Keratinocyte (primary cell): ENCODE results near the gene ARFIP1. TPM values are rescaled to one million over a fixed set of nuclear protein-coding genes. Genes with fewer than 3 reads are reported as not detected.

Experiments
- DNase-seq: peaks from one replicate; pipeline ENCODE4 v3.0.0-alpha.2; 2011; ENCODE audit warnings: low read depth, missing footprints, low spot score
- FAIRE-seq: peaks from 2 replicates; lab custom pipeline; 2011; peaks lifted over from hg19 to GRCh38; lab: Jason Lieb, UNC
- H2AFZ ChIP-seq: 2 replicates; pipeline ENCODE4 v1.6.0; 2012; ENCODE audit warnings: low read length, control low read depth, inconsistent platforms; ENCODE audit not compliant: control insufficient read depth
- H3K27ac ChIP-seq: 2 replicates; pipeline ENCODE4 v1.5.1; 2011; ENCODE audit warnings: low read length; ENCODE audit not compliant: control insufficient read depth, insufficient read depth
- H3K27me3 ChIP-seq: 3 replicates; pipeline ENCODE4 v1.6.0; 2011; ENCODE audit warnings: low read length; ENCODE audit not compliant: control insufficient read depth, insufficient read depth; ENCODE audit errors: extremely low read depth
- H3K36me3 ChIP-seq, 2 experiments: 2 replicates in 1 of 2; 3 replicates in 1 of 2; pipeline ENCODE4 v1.5.1; 2011; ENCODE audit warnings: low read length in 2 of 2, mild to moderate bottlenecking in 1 of 2; ENCODE audit not compliant: control insufficient read depth in 2 of 2, insufficient read depth in 2 of 2; ENCODE audit errors: extremely low read depth in 1 of 2
- H3K4me1 ChIP-seq: 3 replicates; pipeline ENCODE4 v1.5.1; 2011; ENCODE audit warnings: low read length; ENCODE audit not compliant: control insufficient read depth, insufficient read depth; ENCODE audit errors: extremely low read depth
- H3K4me2 ChIP-seq: 3 replicates; pipeline ENCODE4 v1.6.0; 2011; ENCODE audit warnings: low read depth, low read length; ENCODE audit not compliant: control insufficient read depth, insufficient read depth; ENCODE audit errors: extremely low read depth
- H3K4me3 ChIP-seq, 3 experiments: fragments of 200-600 bp in 1 of 3; sonication (generic) in 1 of 3; 2 replicates in 2 of 3; 3 replicates in 1 of 3; pipeline ENCODE4 v1.5.1; 2011 to 2016; ENCODE audit warnings: low read length in 3 of 3, mild to moderate bottlenecking in 3 of 3, control low read depth in 2 of 3, inconsistent platforms in 1 of 3, low read depth in 1 of 3, mixed read lengths in 1 of 3, mixed run types in 1 of 3, moderate library complexity in 1 of 3; ENCODE audit not compliant: control insufficient read depth in 2 of 3, insufficient read depth in 2 of 3; ENCODE audit errors: extremely low read depth in 1 of 3
- H3K79me2 ChIP-seq: 2 replicates; pipeline ENCODE4 v1.6.0; 2012; ENCODE audit warnings: low read length; ENCODE audit not compliant: control insufficient read depth, insufficient read depth
- H3K9ac ChIP-seq: 3 replicates; pipeline ENCODE4 v1.6.0; 2011; ENCODE audit warnings: low read length; ENCODE audit not compliant: control insufficient read depth, insufficient read depth; ENCODE audit errors: extremely low read depth
- H3K9me1 ChIP-seq: 3 replicates; pipeline ENCODE4 v1.6.0; 2011; ENCODE audit warnings: low read length; ENCODE audit not compliant: control insufficient read depth, insufficient read depth; ENCODE audit errors: extremely low read depth
- H3K9me3 ChIP-seq: 2 replicates; pipeline ENCODE4 v1.5.1; 2012; ENCODE audit warnings: low read depth, low read length; ENCODE audit not compliant: control insufficient read depth
- H4K20me1 ChIP-seq: 3 replicates; pipeline ENCODE4 v1.6.0; 2011; ENCODE audit warnings: low read length; ENCODE audit not compliant: control insufficient read depth, insufficient read depth; ENCODE audit errors: extremely low read depth
- CTCF ChIP-seq, 3 experiments: IDR thresholded peaks in 1 of 3; conservative IDR thresholded peaks in 1 of 3; optimal IDR thresholded peaks in 1 of 3; 2 replicates in 2 of 3; 3 replicates in 1 of 3; pipeline versions ENCODE3 to v1.5.1; 2011; ENCODE audit warnings: low read length in 3 of 3, mild to moderate bottlenecking in 3 of 3, moderate library complexity in 2 of 3, control low read depth in 1 of 3, inconsistent platforms in 1 of 3; ENCODE audit not compliant: insufficient read depth in 2 of 3; ENCODE audit errors: extremely low read depth in 1 of 3
- EZH2 ChIP-seq: IDR thresholded peaks from one replicate; pipeline ENCODE4 v1.6.1; 2012; ENCODE audit warnings: inconsistent platforms, mild to moderate bottlenecking, low read length, moderate library complexity
- dilution Hi-C: fragments of 300-500 bp; cut with MboI; formaldehyde crosslinking; loops from one replicate; pipeline ENCODE4 v1.7.0; 2020; ENCODE audit warnings: low sequenced_read_pairs; ENCODE audit not compliant: extremely low pct_ligation_motif_present
- polyA plus RNA-seq, 5 experiments: library from polyadenylated mRNA; depleted of rRNA in 3 of 5; stranded (reverse) in 3 of 5; stranded (forward) in 1 of 5; unstranded in 1 of 5; fragments of >200 nt; gene quantifications; 1 replicate in 1 of 5; 2 replicates in 3 of 5; 3 replicates in 1 of 5; pipeline versions ENCODE4 v1.2.1 to v1.2.3, GENCODE V29; 2011 to 2012; ENCODE audit warnings: missing spikeins in 2 of 5, low read depth in 1 of 5, low replicate concordance in 1 of 5

Gene ARFIP1
- polyA plus RNA-seq, 1 donor (not counting 4 experiments of a cell fraction or from before 2014, with no cell fraction given) = 44.4 TPM

DNA sequence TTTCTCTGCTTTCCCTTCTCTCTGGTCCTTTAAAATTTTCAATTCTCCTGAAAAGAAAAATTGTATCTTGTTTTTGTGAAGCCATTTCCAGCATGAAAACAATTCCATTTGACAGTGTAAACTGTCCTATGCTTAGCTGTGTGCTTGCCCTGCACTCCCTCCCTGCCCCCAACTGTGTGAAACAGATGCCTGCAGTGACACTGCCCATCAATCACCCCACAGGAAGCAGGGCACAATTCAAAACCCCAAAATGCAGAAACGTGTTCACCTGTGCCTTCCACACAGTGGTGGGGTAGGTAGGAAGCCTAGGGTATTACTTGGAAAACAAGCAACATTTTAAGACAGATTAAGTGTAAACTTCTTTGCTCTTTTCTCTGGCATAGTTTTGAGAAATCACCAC lies 150.1 kb downstream of the ARFIP1 start:
- H3K4me1 ChIP-seq = no peaks in the 10 kb centered on the region
- H3K36me3 ChIP-seq = no peaks in the 10 kb centered on the region
- no peak for DNase-seq
- no peak overlapping the region for H3K27ac ChIP-seq
- H3K9me3 ChIP-seq = no peaks in the 10 kb centered on the region
- no peaks in the 10 kb centered on the region for H3K27me3 ChIP-seq
- no peak overlapping the region for H3K9ac ChIP-seq
- no peaks in the 10 kb centered on the region for H3K9me1 ChIP-seq
- dilution Hi-C loops = no loop called here
- H3K4me3 ChIP-seq = no peak overlapping the region
- H2AFZ ChIP-seq = no peak overlapping the region
- no peak for TF ChIP-seq CTCF (optimal IDR thresholded peaks at IDR 0.05 in 1 of 3, IDR thresholded peaks at IDR 0.05 in 1 of 3, conservative IDR thresholded peaks at IDR 0.05 in 1 of 3; ENCODE audit: extremely low read depth in 1 of 3, insufficient read depth in 2 of 3, low read length in 3 of 3)
- no peak for TF ChIP-seq EZH2
- FAIRE-seq = no peak
- H3K79me2 ChIP-seq = no peaks in the 10 kb centered on the region
- H3K4me2 ChIP-seq = no peak overlapping the region
- no peaks in the 10 kb centered on the region for H4K20me1 ChIP-seq

DNA sequence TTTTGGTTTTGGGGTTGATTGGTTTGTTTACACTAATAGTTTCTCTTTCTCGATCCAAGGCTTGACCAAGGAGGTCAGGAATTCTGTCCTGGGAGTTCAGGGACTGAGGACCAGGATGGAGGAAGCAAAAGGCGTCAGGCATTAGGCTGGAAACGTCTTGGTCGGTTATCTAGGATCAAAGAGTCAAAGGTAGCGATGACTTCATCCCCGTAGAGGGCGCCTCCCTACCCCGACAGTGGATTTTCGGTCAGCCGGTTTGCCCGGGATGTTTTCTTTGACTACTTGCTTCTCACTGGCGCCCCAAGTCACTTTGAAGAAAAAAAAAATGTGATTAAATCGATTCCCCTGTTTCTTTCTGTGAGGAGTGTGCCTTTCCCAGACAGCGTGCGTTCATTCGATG lies 155.4 kb downstream of the ARFIP1 start:
- no peak for FAIRE-seq
- no peak for TF ChIP-seq EZH2
- peak in 2 of 3 experiments; percentile 17 to 65 for TF ChIP-seq CTCF (optimal IDR thresholded peaks at IDR 0.05 in 1 of 3, IDR thresholded peaks at IDR 0.05 in 1 of 3, conservative IDR thresholded peaks at IDR 0.05 in 1 of 3; ENCODE audit: extremely low read depth in 1 of 3, insufficient read depth in 2 of 3, low read length in 3 of 3)
- no peaks in the 10 kb centered on the region for H4K20me1 ChIP-seq
- peaks cover 2% of the 10 kb centered on the region for H3K27me3 ChIP-seq
- no peak overlapping the region for H2AFZ ChIP-seq
- H3K9ac ChIP-seq = peak overlapping the region; percentile 53
- H3K36me3 ChIP-seq = no peaks in the 10 kb centered on the region
- H3K9me3 ChIP-seq = no peaks in the 10 kb centered on the region
- H3K79me2 ChIP-seq = no peaks in the 10 kb centered on the region
- no peak overlapping the region for H3K27ac ChIP-seq
- H3K9me1 ChIP-seq = no peaks in the 10 kb centered on the region
- H3K4me1 ChIP-seq = no peaks in the 10 kb centered on the region
- peak; percentile 21 for DNase-seq
- peak overlapping the region; percentile 67 for H3K4me2 ChIP-seq
- dilution Hi-C loops = no loop called here
- peak overlapping the region in 2 of 3 experiments; percentile 11 to 72 for H3K4me3 ChIP-seq
